Fibroblast of mammary gland (primary cell): ENCODE results near the gene PARD3B.

Source experiments
- DNase-seq: peaks from one replicate; pipeline ENCODE4 v3.0.0-alpha.2; 2010; ENCODE audit warnings: low read depth
- H3K4me3 ChIP-seq: 2 replicates; pipeline ENCODE4 v1.5.1; 2011; ENCODE audit warnings: low read depth, mild to moderate bottlenecking, low read length, moderate library complexity; ENCODE audit not compliant: control insufficient read depth
- CTCF ChIP-seq: conservative IDR thresholded peaks from 2 replicates; pipeline ENCODE4 v1.5.1; 2011; ENCODE audit warnings: low read depth, low read length, inconsistent platforms; ENCODE audit not compliant: control insufficient read depth, insufficient read depth

The PARD3B gene

GRCh38 chr2:205383601-205384000 is 838.3 kb downstream of the PARD3B start:
- no peak for TF ChIP-seq CTCF
- no peak for DNase-seq

GRCh38 chr2:205386109-205386508 is 840.8 kb downstream of the PARD3B start:
- no peak overlapping the region for H3K4me3 ChIP-seq
- no peak for TF ChIP-seq CTCF
- peak; percentile 57 for DNase-seq

More at GRCh38 chr2:205383601-205384000, 838.3 kb downstream of the PARD3B start:
- no peak overlapping the region for H3K4me3 ChIP-seq

GRCh38 chr2:205387350-205388055 is 842.2 kb downstream of the PARD3B start:
- DNase-seq, result peak; percentile 44
- no peak for TF ChIP-seq CTCF
- no peak overlapping the region for H3K4me3 ChIP-seq

- TF ChIP-seq CTCF, result no peak
- DNase-seq, result no peak
- no peak overlapping the region for H3K4me3 ChIP-seq
These were observed 845.6 kb downstream of the PARD3B start for GRCh38 chr2:205390866-205391265.

GRCh38 chr2:205401511-205401910 is 856.2 kb downstream of the PARD3B start:
- DNase-seq, result no peak
- TF ChIP-seq CTCF, result no peak
- no peak overlapping the region for H3K4me3 ChIP-seq

- no peak for DNase-seq
- TF ChIP-seq CTCF, result no peak
- no peak overlapping the region for H3K4me3 ChIP-seq
These were observed 856.7 kb downstream of the PARD3B start for GRCh38 chr2:205402011-205402410.

GRCh38 chr2:205403244-205403825 is 858.1 kb downstream of the PARD3B start:
- TF ChIP-seq CTCF, result no peak
- H3K4me3 ChIP-seq, result no peak overlapping the region
- peak; percentile 82 for DNase-seq
